ENCODE measurements around the gene SAP25.
"Not testable (repeated sequence)": the region's sequence is repeated elsewhere in the genome, so short reads cannot be mapped to it uniquely, and the experiment has no call there.

SAP25 gene

DNA sequence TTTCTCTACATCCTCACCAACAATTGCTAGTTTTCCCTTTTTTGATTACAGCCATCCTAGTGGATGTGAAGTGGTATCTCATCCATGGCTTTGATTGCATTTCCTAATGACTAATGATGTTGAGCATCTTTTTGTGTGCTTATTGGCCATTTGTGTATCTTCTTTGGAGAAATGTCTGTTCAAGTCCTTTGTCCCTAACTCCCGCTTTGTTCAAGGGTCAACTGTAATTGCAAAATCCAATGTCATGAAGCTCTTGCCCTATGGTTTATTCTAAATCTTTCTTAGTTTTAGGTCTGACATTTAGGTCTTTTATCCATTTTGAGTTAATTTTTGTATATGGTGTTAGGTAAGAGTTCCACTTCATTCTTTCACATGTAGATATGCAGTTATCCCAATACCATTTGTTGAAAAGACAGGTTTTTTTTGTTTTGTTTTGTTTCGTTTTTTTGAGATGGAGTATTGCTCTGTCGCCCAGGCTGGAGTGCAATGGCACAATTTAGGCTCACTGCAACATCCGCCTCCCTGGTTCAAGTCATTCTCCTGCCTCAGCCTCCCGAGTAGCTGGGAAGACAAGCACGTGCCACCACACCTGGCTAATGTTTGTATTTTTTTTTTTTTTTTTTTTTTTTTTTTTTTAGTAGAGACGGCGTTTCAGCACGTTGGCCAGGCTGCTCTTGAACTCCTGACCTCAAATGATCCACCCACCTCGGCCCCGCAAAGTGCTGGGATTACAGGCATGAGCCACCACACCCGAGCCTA, 45.4 kb downstream of the SAP25 start:
- not testable (repeated sequence) for DNase-seq

DNA sequence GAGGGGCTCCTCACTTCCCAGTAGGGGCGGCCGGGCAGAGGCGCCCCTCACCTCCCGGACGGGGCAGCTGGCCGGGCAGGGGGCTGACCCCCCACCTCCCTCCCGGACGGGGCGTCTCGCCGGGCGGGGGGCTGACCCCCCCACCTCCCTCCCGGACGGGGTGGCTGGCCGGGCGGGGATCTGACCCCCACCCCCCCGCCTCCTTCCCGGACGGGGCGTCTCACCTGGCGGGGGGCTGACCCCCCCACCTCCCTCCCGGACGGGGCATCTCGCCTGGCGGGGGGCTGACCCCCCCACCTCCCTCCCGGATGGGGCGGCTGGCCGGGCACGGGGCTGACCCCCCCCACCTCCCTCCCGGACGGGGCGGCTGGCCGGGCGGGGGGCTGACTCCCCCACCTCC, 50.5 kb downstream of the SAP25 start:
- not testable (repeated sequence) for DNase-seq

Data from NCI-H526 (cell line).